PC-3 (cell line): Measurements from ENCODE around the gene SLC25A26. TPM values are rescaled to one million over a fixed set of nuclear protein-coding genes. Genes with fewer than 3 reads are reported as not detected.
"Not testable (repeated sequence)": the region's sequence is repeated elsewhere in the genome, so short reads cannot be mapped to it uniquely, and the experiment has no call there.

Source experiments
- ATAC-seq: fragments of 200-7000 bp; cut with Tn5 transposase; 2 replicates; pipeline ENCODE4 v1.9.1; 2020; ENCODE audit warnings: mild to moderate bottlenecking, moderate library complexity
- BruUV-seq: library from RNA; stranded (reverse); fragments of 400-500 nt; replicated peaks from 2 replicates; lab custom pipeline; 2021; lab: Mats Ljungman, UMichigan
- CTCF ChIA-PET: fragments of 300-600 bp; sonication (Branson Sonifier 250); formaldehyde crosslinking; loops from one replicate; lab custom pipeline; 2022; ENCODE audit warnings: antibody characterized with exemption; lab: Charles Lee
- POLR2A ChIA-PET: fragments of 300-600 bp; sonication (Branson Sonifier 250); formaldehyde crosslinking; loops from one replicate; lab custom pipeline; 2022; ENCODE audit warnings: antibody characterized with exemption; ENCODE audit not compliant: unreplicated experiment; lab: Charles Lee
- DNase-seq: peaks from one replicate; pipeline ENCODE4 v3.0.0-alpha.2; 2015
- H2AFZ ChIP-seq: fragments of 300-600 bp; sonication (generic); 2 replicates; pipeline ENCODE4 v1.6.0; 2016; ENCODE audit warnings: antibody characterized with exemption, low read length
- H3F3A ChIP-seq: fragments of 300-600 bp; sonication (generic); one replicate; pipeline ENCODE4 v1.6.0; 2017; ENCODE audit warnings: antibody characterized with exemption, low read length, control low read depth, mild to moderate bottlenecking; ENCODE audit not compliant: unreplicated experiment
- H3K27ac ChIP-seq: fragments of 300-600 bp; sonication (generic); 2 replicates; pipeline ENCODE4 v1.5.1; 2016; ENCODE audit warnings: mild to moderate bottlenecking, low read length
- H3K27me3 ChIP-seq: fragments of 300-600 bp; sonication (generic); 2 replicates; pipeline ENCODE4 v1.6.1; 2016; ENCODE audit warnings: low read length, mixed read lengths
- H3K36me3 ChIP-seq: fragments of 300-600 bp; sonication (generic); 2 replicates; pipeline ENCODE4 v1.6.1; 2016; ENCODE audit warnings: low read depth, mixed run types, low read length, mixed read lengths
- H3K4me1 ChIP-seq: fragments of 300-600 bp; sonication (generic); 2 replicates; pipeline ENCODE4 v1.5.1; 2016; ENCODE audit warnings: low read length; ENCODE audit not compliant: insufficient read depth
- H3K4me2 ChIP-seq: fragments of 300-600 bp; sonication (generic); 2 replicates; pipeline ENCODE4 v1.6.0; 2016; ENCODE audit warnings: low read length
- H3K4me3 ChIP-seq: fragments of 300-600 bp; sonication (generic); 2 replicates; pipeline ENCODE4 v1.5.1; 2016; ENCODE audit warnings: mild to moderate bottlenecking, low read length, mixed read lengths
- H3K79me2 ChIP-seq: fragments of 300-600 bp; sonication (generic); 2 replicates; pipeline ENCODE4 v1.6.1; 2017; ENCODE audit warnings: low read length, mixed read lengths
- H3K9ac ChIP-seq: fragments of 300-600 bp; sonication (generic); 2 replicates; pipeline ENCODE4 v1.6.0; 2016; ENCODE audit warnings: mild to moderate bottlenecking, low read length
- H3K9me2 ChIP-seq: fragments of 300-600 bp; sonication (generic); replicated peaks from 2 replicates; pipeline ENCODE4 v1.6.1; 2016; ENCODE audit warnings: mixed run types, low read length, mixed read lengths
- H3K9me3 ChIP-seq: fragments of 300-600 bp; sonication (generic); 2 replicates; pipeline ENCODE4 v1.6.1; 2016; ENCODE audit warnings: low read length, mixed read lengths
- H4K20me1 ChIP-seq: fragments of 300-600 bp; sonication (generic); 2 replicates; pipeline ENCODE4 v1.6.1; 2016; ENCODE audit warnings: low read length, mixed read lengths
- CTCF ChIP-seq: fragments of 300-600 bp; sonication (generic); conservative IDR thresholded peaks from 2 replicates; pipeline ENCODE4 v1.5.1; 2017; ENCODE audit warnings: antibody characterized with exemption, low read depth, mild to moderate bottlenecking, low read length
- EZH2 ChIP-seq: fragments of 300-600 bp; sonication (generic); IDR thresholded peaks from one replicate; pipeline ENCODE4 v1.6.1; 2017; ENCODE audit warnings: antibody characterized with exemption, mild to moderate bottlenecking, low read length; ENCODE audit not compliant: unreplicated experiment
- EZH2phosphoT487 ChIP-seq: fragments of 300-600 bp; sonication (generic); IDR thresholded peaks from 2 replicates; pipeline ENCODE4 v1.6.1; 2018; ENCODE audit warnings: mild to moderate bottlenecking, antibody characterized with exemption, low read length, borderline replicate concordance
- intact Hi-C: fragments of 100-400 bp; cut with micrococcal nuclease; formaldehyde crosslinking; loops from 2 replicates; pipeline ENCODE4 v1.9.0; 2023
- total RNA-seq: library from RNA; depleted of rRNA; stranded (reverse); fragments of >200 nt; gene quantifications from 2 replicates; pipeline ENCODE4 v1.2.3, GENCODE V29; 2014

Gene SLC25A26
- total RNA-seq, 1 experiment from 2014 or later: 7.9 TPM

DNA sequence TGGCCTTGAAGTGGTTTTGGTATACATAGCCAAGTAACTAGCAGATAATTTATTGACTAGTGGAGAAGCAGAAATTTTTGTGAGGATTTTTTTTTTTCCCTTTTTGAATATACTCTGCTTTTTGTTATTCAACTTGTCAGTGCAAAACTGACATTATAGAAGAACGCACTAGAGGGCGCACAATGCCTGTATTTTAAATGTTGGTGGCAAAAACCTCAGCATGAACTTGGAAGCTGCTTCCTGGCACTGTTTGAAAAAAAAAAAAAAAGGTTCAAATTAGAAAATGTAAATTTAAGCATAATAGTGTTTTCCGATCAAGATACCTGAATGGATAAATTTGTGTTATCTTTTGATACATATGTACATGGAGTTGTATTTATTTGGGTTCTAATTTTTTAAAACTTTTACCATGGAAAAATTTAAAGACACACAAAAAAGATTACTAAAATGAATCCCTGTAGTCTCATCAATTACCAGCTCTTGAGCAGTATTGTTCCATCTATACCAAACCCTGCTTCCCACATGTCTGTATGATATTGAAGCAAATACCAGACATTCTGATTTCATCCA is 56.0 kb downstream of the SLC25A26 start:
- DNase-seq (peak; percentile 66), ATAC-seq (no peak)
- H3K27me3 ChIP-seq: no peaks in the 10 kb centered on the region
- no peak overlapping the region for H3K4me2 ChIP-seq
- BruUV-seq: no TSS peak
- no peaks in the 10 kb centered on the region for H3F3A ChIP-seq
- no peaks in the 10 kb centered on the region for H4K20me1 ChIP-seq
- CTCF ChIA-PET: interaction anchor here (0.6 to 1.0 kb wide), 3 partner anchors 22 to 131 kb away, joined by 3 to 7 read pairs (median 5); no protein-coding TSS in a partner anchor
- no peak overlapping the region for H3K27ac ChIP-seq
- H3K9ac ChIP-seq: no peak overlapping the region
- peak; percentile 57 for TF ChIP-seq CTCF
- no peak for TF ChIP-seq EZH2phosphoT487
- no peaks in the 10 kb centered on the region for H3K9me2 ChIP-seq
- no peak overlapping the region for H2AFZ ChIP-seq
- H3K36me3 ChIP-seq: no peaks in the 10 kb centered on the region
- no peaks in the 10 kb centered on the region; the same call in 1 of the 2 replicates for H3K4me1 ChIP-seq
- H3K79me2 ChIP-seq: no peaks in the 10 kb centered on the region
- H3K9me3 ChIP-seq: no peaks in the 10 kb centered on the region
- POLR2A ChIA-PET: no interaction called here
- intact Hi-C loops: loop anchor here (1.0 to 5.0 kb wide), 3 partner anchors 96 to 561 kb away; no protein-coding TSS in a partner anchor
- H3K4me3 ChIP-seq: no peak overlapping the region

DNA sequence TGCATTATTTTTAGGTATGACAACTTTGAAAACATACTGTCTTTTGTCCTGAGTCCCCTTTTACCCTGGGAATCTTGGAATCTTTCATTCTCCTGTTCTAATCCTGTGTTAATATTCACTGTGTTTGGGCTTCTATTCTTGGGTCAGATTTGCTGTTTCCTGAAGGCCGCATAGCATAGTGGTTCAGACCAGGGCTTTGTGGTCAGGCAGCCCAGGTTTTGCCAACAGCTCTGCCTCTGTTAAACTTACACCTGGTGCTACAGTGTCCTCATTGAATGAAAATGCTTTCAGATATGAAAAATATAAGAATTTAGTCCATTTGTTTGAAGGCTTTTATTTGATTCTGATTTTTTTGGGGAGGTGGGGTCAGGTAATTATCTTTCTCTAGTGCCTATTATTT is 58.4 kb downstream of the SLC25A26 start:
- DNase-seq: no peak
- ChIA-PET CTCF (no interaction called here), POLR2A (no interaction called here)
- no peaks in the 10 kb centered on the region for H3K9me2 ChIP-seq
- ATAC-seq: no peak
- BruUV-seq: no TSS peak
- no peak overlapping the region for H3K4me2 ChIP-seq
- no peaks in the 10 kb centered on the region for H3K27me3 ChIP-seq
- no peaks in the 10 kb centered on the region for H3K9me3 ChIP-seq
- H3F3A ChIP-seq: no peaks in the 10 kb centered on the region
- TF ChIP-seq EZH2phosphoT487 (no peak), EZH2 (no peak), CTCF (no peak)
- H3K27ac ChIP-seq: no peak overlapping the region
- no peak overlapping the region for H3K4me3 ChIP-seq
- H3K9ac ChIP-seq: no peak overlapping the region
- H3K79me2 ChIP-seq: no peaks in the 10 kb centered on the region
- H4K20me1 ChIP-seq: no peaks in the 10 kb centered on the region
- H3K36me3 ChIP-seq: no peaks in the 10 kb centered on the region
- no peaks in the 10 kb centered on the region; the same call in 1 of the 2 replicates for H3K4me1 ChIP-seq
- no peak overlapping the region for H2AFZ ChIP-seq
- intact Hi-C loops: loop anchor here (5.0 kb wide), 1 partner anchor 558 kb away; no protein-coding TSS in a partner anchor

DNA sequence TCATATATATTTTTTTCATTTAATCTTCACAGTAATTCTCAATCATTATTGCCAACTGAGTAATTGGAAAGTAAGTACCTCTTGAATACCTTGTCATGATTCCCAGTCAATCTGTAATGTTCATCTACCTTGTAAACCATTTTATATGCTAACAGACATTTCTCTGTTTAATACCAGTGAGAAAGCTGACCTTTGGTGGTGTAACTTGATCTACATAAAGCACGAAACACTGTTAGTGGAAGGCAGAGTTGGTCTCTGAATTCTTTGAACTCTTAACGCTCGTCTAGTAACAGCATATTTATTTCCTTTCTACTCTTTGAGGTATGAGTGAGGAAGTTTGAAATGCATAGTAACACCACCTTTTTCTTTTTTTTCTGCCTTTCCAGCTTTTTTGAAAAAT is 59.5 kb downstream of the SLC25A26 start:
- TF ChIP-seq EZH2 (no peak), CTCF (no peak), EZH2phosphoT487 (no peak)
- peak; percentile 64 for ATAC-seq
- POLR2A ChIA-PET: no interaction called here
- no peak overlapping the region for H2AFZ ChIP-seq
- no peaks in the 10 kb centered on the region for H3K27me3 ChIP-seq
- BruUV-seq: no TSS peak
- no peaks in the 10 kb centered on the region for H3F3A ChIP-seq
- no peaks in the 10 kb centered on the region for H4K20me1 ChIP-seq
- intact Hi-C loops: no loop called here
- CTCF ChIA-PET: interaction anchor here (0.7 kb wide), 1 partner anchor 92 kb away, joined by 4 read pairs; no protein-coding TSS in a partner anchor
- no peak overlapping the region for H3K9ac ChIP-seq
- H3K79me2 ChIP-seq: no peaks in the 10 kb centered on the region
- no peaks in the 10 kb centered on the region for H3K36me3 ChIP-seq
- H3K27ac ChIP-seq: no peak overlapping the region
- no peaks in the 10 kb centered on the region for H3K9me3 ChIP-seq
- no peak overlapping the region for H3K4me2 ChIP-seq
- no peaks in the 10 kb centered on the region for H3K9me2 ChIP-seq
- peak; percentile 12 for DNase-seq
- no peak overlapping the region for H3K4me3 ChIP-seq
- no peaks in the 10 kb centered on the region; the same call in 1 of the 2 replicates for H3K4me1 ChIP-seq

DNA sequence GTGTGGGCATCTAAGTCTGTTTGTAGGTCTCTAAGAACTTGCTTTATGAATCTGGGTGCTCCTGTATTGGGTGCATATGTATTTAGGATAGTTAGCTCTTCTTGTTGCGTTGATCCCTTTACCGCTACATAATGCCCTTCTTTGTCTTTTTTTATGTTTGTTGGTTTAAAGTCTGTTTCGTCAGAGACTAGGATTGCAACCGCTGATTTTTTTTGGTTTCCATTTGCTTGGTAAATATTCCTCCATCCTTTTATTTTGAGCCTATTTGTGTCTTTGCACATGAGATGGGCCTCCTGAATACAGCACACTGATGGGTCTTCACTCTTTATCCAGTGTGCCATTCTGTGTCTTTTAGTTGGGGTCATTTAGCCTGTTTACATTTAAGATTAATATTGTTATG is 71.1 kb downstream of the SLC25A26 start:
- H3K9ac ChIP-seq, DNase-seq, H2AFZ ChIP-seq, H3K79me2 ChIP-seq, H4K20me1 ChIP-seq, H3K4me1 ChIP-seq, BruUV-seq, H3K9me3 ChIP-seq, H3K27ac ChIP-seq, ATAC-seq, H3K4me2 ChIP-seq, intact Hi-C loops, H3K36me3 ChIP-seq, CTCF ChIA-PET, H3K27me3 ChIP-seq, H3F3A ChIP-seq, H3K9me2 ChIP-seq, H3K4me3 ChIP-seq, POLR2A ChIA-PET: not testable (repeated sequence)
